ENCODE data around the gene EIPR1.

Gene EIPR1

GRCh38 chr2:3280197-3280596 lies 97.4 kb downstream of the EIPR1 start:
- H3K4me1 ChIP-seq = peaks cover 15% of the 10 kb centered on the region
- no peaks in the 10 kb centered on the region for H3K36me3 ChIP-seq
- H3K4me3 ChIP-seq (ENCODE audit: low read depth, low read length) = no peak overlapping the region
- no peaks in the 10 kb centered on the region for H3K9me3 ChIP-seq
- H3K27me3 ChIP-seq = no peaks in the 10 kb centered on the region
- TF ChIP-seq CTCF (IDR thresholded peaks at IDR 0.05; ENCODE audit: low read depth, low read length) = no peak
- DNase-seq = no peak

- no peak overlapping the region for H3K4me3 ChIP-seq (ENCODE audit: low read depth, low read length)
- TF ChIP-seq CTCF (IDR thresholded peaks at IDR 0.05; ENCODE audit: low read depth, low read length) = no peak
- DNase-seq = no peak
- H3K36me3 ChIP-seq = no peaks in the 10 kb centered on the region
- no peaks in the 10 kb centered on the region for H3K9me3 ChIP-seq
- no peaks in the 10 kb centered on the region for H3K27me3 ChIP-seq
- peaks cover 15% of the 10 kb centered on the region for H3K4me1 ChIP-seq
Observed at GRCh38 chr2:3279236-3279960, 98.2 kb downstream of the EIPR1 start.

- DNase-seq = no peak
- no peaks in the 10 kb centered on the region for H3K36me3 ChIP-seq
- no peak for TF ChIP-seq CTCF (IDR thresholded peaks at IDR 0.05; ENCODE audit: low read depth, low read length)
- H3K4me1 ChIP-seq = peaks cover 15% of the 10 kb centered on the region
- H3K4me3 ChIP-seq (ENCODE audit: low read depth, low read length) = no peak overlapping the region
- no peaks in the 10 kb centered on the region for H3K9me3 ChIP-seq
- H3K27me3 ChIP-seq = no peaks in the 10 kb centered on the region
Observed at GRCh38 chr2:3278521-3279218, 98.9 kb downstream of the EIPR1 start.

- no peak for DNase-seq
- H3K27me3 ChIP-seq = no peaks in the 10 kb centered on the region
- peaks cover 9% of the 10 kb centered on the region for H3K4me1 ChIP-seq
- no peaks in the 10 kb centered on the region for H3K36me3 ChIP-seq
- no peaks in the 10 kb centered on the region for H3K9me3 ChIP-seq
- no peak overlapping the region for H3K4me3 ChIP-seq (ENCODE audit: low read depth, low read length)
- no peak for TF ChIP-seq CTCF (IDR thresholded peaks at IDR 0.05; ENCODE audit: low read depth, low read length)
Observed at GRCh38 chr2:3277748-3278520, 99.7 kb downstream of the EIPR1 start.

- Histone ChIP-seq H3K9me3 (no peaks in the 10 kb centered on the region), H3K27me3 (no peaks in the 10 kb centered on the region), H3K4me3 (ENCODE audit: low read depth, low read length) (no peak overlapping the region), H3K36me3 (no peaks in the 10 kb centered on the region), H3K4me1 (peaks cover 7% of the 10 kb centered on the region)
- TF ChIP-seq CTCF (IDR thresholded peaks at IDR 0.05; ENCODE audit: low read depth, low read length) = no peak
- DNase-seq = no peak
Observed at GRCh38 chr2:3277050-3277747, 100.4 kb downstream of the EIPR1 start.
